Measurements from ENCODE around the gene MPDU1. TPM values are rescaled to one million over a fixed set of nuclear protein-coding genes. Genes with fewer than 3 reads are reported as not detected.

MPDU1 gene
- total RNA-seq, 1 donor from 2014 or later: 35.9 TPM

DNA sequence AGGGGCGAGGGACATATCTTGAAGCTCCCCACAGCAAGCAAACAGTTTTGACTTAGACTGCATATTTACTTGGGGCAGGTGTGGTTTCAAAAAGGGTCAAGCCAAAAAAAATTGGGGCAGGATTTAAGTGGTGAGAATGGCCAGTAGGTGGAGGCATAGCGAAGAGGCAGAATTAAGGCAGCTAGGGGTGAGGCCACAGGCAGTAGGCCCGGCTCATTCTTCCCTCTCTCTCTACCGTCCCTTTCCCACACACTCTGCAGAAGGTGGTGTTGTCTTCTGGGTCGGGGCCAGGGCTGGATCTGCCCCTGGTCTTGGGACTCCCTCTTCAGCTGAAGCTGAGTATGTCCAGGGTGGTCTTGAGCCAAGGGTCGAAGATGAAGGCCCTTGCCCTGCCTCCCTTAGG, 48.8 kb downstream of the MPDU1 start:
- Mint-ChIP-seq H3K27ac (ENCODE audit: unreplicated experiment) (no peak overlapping the region), H3K4me3 (ENCODE audit: unreplicated experiment) (no peak overlapping the region), H3K27me3 (ENCODE audit: low read depth) (no peaks in the 10 kb centered on the region), H3K4me1 (ENCODE audit: low read depth) (peaks cover 3% of the 10 kb centered on the region), H3K36me3 (ENCODE audit: low read depth) (no peaks in the 10 kb centered on the region), H3K9me3 (ENCODE audit: low read depth) (no peaks in the 10 kb centered on the region)
- TF ChIP-seq, protein P1, sequence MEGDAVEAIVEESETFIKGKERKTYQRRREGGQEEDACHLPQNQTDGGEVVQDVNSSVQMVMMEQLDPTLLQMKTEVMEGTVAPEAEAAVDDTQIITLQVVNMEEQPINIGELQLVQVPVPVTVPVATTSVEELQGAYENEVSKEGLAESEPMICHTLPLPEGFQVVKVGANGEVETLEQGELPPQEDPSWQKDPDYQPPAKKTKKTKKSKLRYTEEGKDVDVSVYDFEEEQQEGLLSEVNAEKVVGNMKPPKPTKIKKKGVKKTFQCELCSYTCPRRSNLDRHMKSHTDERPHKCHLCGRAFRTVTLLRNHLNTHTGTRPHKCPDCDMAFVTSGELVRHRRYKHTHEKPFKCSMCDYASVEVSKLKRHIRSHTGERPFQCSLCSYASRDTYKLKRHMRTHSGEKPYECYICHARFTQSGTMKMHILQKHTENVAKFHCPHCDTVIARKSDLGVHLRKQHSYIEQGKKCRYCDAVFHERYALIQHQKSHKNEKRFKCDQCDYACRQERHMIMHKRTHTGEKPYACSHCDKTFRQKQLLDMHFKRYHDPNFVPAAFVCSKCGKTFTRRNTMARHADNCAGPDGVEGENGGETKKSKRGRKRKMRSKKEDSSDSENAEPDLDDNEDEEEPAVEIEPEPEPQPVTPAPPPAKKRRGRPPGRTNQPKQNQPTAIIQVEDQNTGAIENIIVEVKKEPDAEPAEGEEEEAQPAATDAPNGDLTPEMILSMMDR (IDR thresholded peaks at IDR 0.05): peak; percentile 77
- no peak for DNase-seq (ENCODE audit: low spot score)

DNA sequence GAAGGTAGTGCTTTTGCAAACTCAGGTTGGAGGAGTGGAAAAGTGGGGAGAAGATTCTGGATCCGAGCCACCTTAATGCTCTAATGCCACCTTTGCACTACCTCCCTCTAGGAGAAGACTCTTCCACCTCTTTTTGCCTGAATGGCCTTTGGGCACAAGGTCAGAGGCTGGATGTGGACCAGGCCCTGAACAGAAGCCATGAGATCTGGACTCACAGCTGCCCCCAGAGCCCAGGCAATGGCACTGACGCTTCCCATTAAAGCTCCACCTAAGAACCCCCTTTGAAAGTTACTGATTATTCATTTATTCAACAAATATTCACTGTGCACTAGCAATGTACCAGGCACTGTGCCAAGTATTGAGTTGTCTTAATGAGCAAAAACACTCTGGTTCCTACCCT, 49.4 kb downstream of the MPDU1 start:
- H3K4me3 Mint-ChIP-seq (ENCODE audit: unreplicated experiment): no peak overlapping the region
- H3K9me3 Mint-ChIP-seq (ENCODE audit: low read depth): no peaks in the 10 kb centered on the region
- H3K36me3 Mint-ChIP-seq (ENCODE audit: low read depth): no peaks in the 10 kb centered on the region
- no peaks in the 10 kb centered on the region for H3K27me3 Mint-ChIP-seq (ENCODE audit: low read depth)
- no peaks in the 10 kb centered on the region for H3K4me1 Mint-ChIP-seq (ENCODE audit: low read depth)
- TF ChIP-seq, protein P1 (IDR thresholded peaks at IDR 0.05): no peak
- no peak overlapping the region for H3K27ac Mint-ChIP-seq (ENCODE audit: unreplicated experiment)
- DNase-seq (ENCODE audit: low spot score): no peak

DNA sequence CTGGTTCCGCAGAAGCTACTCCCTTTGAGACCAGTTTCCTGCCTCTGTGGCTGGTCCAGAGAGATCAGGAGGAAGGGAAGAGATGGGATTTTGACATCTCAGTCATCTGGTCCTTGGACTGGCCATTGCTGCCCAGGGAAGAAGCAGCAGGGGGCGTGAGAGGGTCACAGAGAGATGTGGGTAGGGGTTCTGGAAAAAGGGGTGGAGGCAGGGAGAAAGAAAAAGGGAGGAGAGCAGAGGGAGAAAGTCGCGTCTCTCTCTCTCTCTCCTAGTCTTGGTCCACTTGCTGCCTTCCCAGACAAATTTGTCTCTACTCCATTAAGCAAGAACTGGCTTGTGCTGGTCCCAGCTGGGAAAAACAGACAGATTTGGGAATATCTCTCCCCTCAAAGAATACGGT, 50.7 kb downstream of the MPDU1 start:
- H3K4me3 Mint-ChIP-seq (ENCODE audit: unreplicated experiment): no peak overlapping the region
- H3K9me3 Mint-ChIP-seq (ENCODE audit: low read depth): no peaks in the 10 kb centered on the region
- no peaks in the 10 kb centered on the region for H3K4me1 Mint-ChIP-seq (ENCODE audit: low read depth)
- no peak for DNase-seq (ENCODE audit: low spot score)
- H3K27ac Mint-ChIP-seq (ENCODE audit: unreplicated experiment): no peak overlapping the region
- no peaks in the 10 kb centered on the region for H3K36me3 Mint-ChIP-seq (ENCODE audit: low read depth)
- H3K27me3 Mint-ChIP-seq (ENCODE audit: low read depth): peaks cover 1% of the 10 kb centered on the region
- TF ChIP-seq, protein P1 (IDR thresholded peaks at IDR 0.05): peak; percentile 75

DNA sequence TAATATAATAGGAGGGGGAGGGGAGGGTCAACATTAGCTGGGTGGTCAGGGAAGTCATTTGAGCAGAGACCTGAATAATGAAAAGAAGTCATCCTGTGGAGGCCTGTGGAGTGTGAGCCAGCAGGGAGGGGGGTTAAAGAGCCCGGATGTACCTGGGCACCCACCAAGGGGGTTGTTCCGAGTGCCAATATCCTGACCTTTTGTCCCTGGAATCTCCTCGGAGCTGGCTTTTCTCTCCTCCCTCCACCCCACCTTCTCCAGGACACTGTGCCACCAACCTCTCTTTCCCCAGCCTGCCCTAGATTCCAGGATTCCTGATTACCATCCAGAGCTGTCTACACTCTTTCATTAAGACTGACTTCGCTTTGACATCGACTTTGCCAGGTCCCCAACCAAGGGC, 52.5 kb downstream of the MPDU1 start:
- H3K9me3 Mint-ChIP-seq (ENCODE audit: low read depth): no peaks in the 10 kb centered on the region
- no peaks in the 10 kb centered on the region for H3K4me1 Mint-ChIP-seq (ENCODE audit: low read depth)
- no peak overlapping the region for H3K4me3 Mint-ChIP-seq (ENCODE audit: unreplicated experiment)
- TF ChIP-seq, protein P1 (IDR thresholded peaks at IDR 0.05): no peak
- H3K27ac Mint-ChIP-seq (ENCODE audit: unreplicated experiment): no peak overlapping the region
- H3K36me3 Mint-ChIP-seq (ENCODE audit: low read depth): no peaks in the 10 kb centered on the region
- no peak for DNase-seq (ENCODE audit: low spot score)
- peaks cover 2% of the 10 kb centered on the region for H3K27me3 Mint-ChIP-seq (ENCODE audit: low read depth)

Other genes starting within 250 kb of the MPDU1 start
- gene ACAP1, start 247.3 kb upstream of the MPDU1 start, total RNA-seq: 2.9 to 6.8 TPM (median 3.7 TPM) in 3 replicates
- gene KCTD11, start 231.7 kb upstream of the MPDU1 start, total RNA-seq: 16.6 to 23.3 TPM (median 23.0 TPM) in 3 replicates
- not detected in 3 replicates for gene TMEM95, start 228.7 kb upstream of the MPDU1 start, total RNA-seq
- gene TNK1, start 202.8 kb upstream of the MPDU1 start, total RNA-seq: 0.22 to 0.72 TPM in 2 of 3 replicates, not detected in the other
- gene PLSCR3, start 189.3 kb upstream of the MPDU1 start, total RNA-seq: 79.8 to 82.6 TPM (median 81.5 TPM) in 3 replicates
- gene TMEM256, start 179.8 kb upstream of the MPDU1 start, total RNA-seq: 32.8 to 42.8 TPM (median 34.3 TPM) in 3 replicates
- 45.2 to 49.8 TPM (median 46.7 TPM) in 3 replicates for gene NLGN2, start 176.0 kb upstream of the MPDU1 start, total RNA-seq
- gene SPEM1, start 163.5 kb upstream of the MPDU1 start, total RNA-seq: not detected in 3 replicates
- gene SPEM2, start 158.2 kb upstream of the MPDU1 start, total RNA-seq: not detected in 3 replicates
- not detected in 3 replicates for gene SPEM3, start 155.0 kb upstream of the MPDU1 start, total RNA-seq
- gene TMEM102, start 148.4 kb upstream of the MPDU1 start, total RNA-seq: 6.9 to 9.1 TPM (median 7.7 TPM) in 3 replicates
- gene FGF11, start 144.3 kb upstream of the MPDU1 start, total RNA-seq: 5.0 to 6.0 TPM (median 5.1 TPM) in 3 replicates
- gene CHRNB1, start 138.8 kb upstream of the MPDU1 start, total RNA-seq: 12.2 to 14.0 TPM (median 12.6 TPM) in 3 replicates
- gene ZBTB4, start 104.2 kb upstream of the MPDU1 start, total RNA-seq: 50.9 to 51.9 TPM (median 51.0 TPM) in 3 replicates
- not detected in 3 replicates for gene SLC35G6, start 102.4 kb upstream of the MPDU1 start, total RNA-seq
- 113 to 121 TPM (median 115 TPM) in 3 replicates for gene POLR2A, start 99.5 kb upstream of the MPDU1 start, total RNA-seq
- 12.1 to 23.3 TPM (median 23.0 TPM) in 3 replicates for gene TNFSF12, start 34.8 kb upstream of the MPDU1 start, total RNA-seq
- gene TNFSF13, start 25.1 kb upstream of the MPDU1 start, total RNA-seq: 0.48 to 1.9 TPM (median 1.7 TPM) in 3 replicates
- gene SENP3, start 21.9 kb upstream of the MPDU1 start, total RNA-seq: 45.3 to 57.8 TPM (median 49.4 TPM) in 3 replicates
- 1.2 to 3.3 TPM (median 2.6 TPM) in 3 replicates for gene CD68, start 4.2 kb upstream of the MPDU1 start, total RNA-seq
- 0.32 to 0.39 TPM in 2 of 3 replicates, not detected in the other for gene SOX15, start 6.2 kb downstream of the MPDU1 start, total RNA-seq
- gene FXR2, start 31.0 kb downstream of the MPDU1 start, total RNA-seq: 48.4 to 53.7 TPM (median 52.5 TPM) in 3 replicates
- gene SAT2, start 44.0 kb downstream of the MPDU1 start, total RNA-seq: 82.1 to 85.0 TPM (median 84.9 TPM) in 3 replicates
- 0.67 to 1.2 TPM (median 0.92 TPM) in 3 replicates for gene SHBG, start 46.3 kb downstream of the MPDU1 start, total RNA-seq
- gene ATP1B2, start 67.1 kb downstream of the MPDU1 start, total RNA-seq: 0.77 to 2.2 TPM (median 0.90 TPM) in 3 replicates
- 74.5 to 77.7 TPM (median 74.9 TPM) in 3 replicates for gene TP53, start 103.6 kb downstream of the MPDU1 start, total RNA-seq
- gene WRAP53, start 104.6 kb downstream of the MPDU1 start, total RNA-seq: 6.5 to 12.6 TPM (median 7.1 TPM) in 3 replicates
- gene EFNB3, start 121.3 kb downstream of the MPDU1 start, total RNA-seq: 4.1 to 6.5 TPM (median 6.4 TPM) in 3 replicates
- not detected in 3 replicates for gene DNAH2, start 133.9 kb downstream of the MPDU1 start, total RNA-seq